Retinal pigment epithelial cell (primary cell): Measurements from ENCODE around the gene ANKLE1.
"Not testable (repeated sequence)": the region's sequence is repeated elsewhere in the genome, so short reads cannot be mapped to it uniquely, and the experiment has no call there.

Experiments
- DNase-seq: peaks from one replicate; pipeline ENCODE4 v3.0.0-alpha.2; 2010; ENCODE audit warnings: low read depth
- H3K4me3 ChIP-seq: 2 replicates; pipeline ENCODE4 v1.5.1; 2011; ENCODE audit warnings: mild to moderate bottlenecking, low read length, control low read depth, moderate library complexity
- CTCF ChIP-seq: conservative IDR thresholded peaks from 2 replicates; pipeline ENCODE4 v1.5.1; 2011; ENCODE audit warnings: low read depth, low read length, control low read depth, inconsistent platforms

The ANKLE1 gene

GRCh38 chr19:17286263-17286662 lies 4.6 kb downstream of the ANKLE1 start:
- DNase-seq = no peak
- TF ChIP-seq CTCF = no peak
- H3K4me3 ChIP-seq = no peak overlapping the region

DNA sequence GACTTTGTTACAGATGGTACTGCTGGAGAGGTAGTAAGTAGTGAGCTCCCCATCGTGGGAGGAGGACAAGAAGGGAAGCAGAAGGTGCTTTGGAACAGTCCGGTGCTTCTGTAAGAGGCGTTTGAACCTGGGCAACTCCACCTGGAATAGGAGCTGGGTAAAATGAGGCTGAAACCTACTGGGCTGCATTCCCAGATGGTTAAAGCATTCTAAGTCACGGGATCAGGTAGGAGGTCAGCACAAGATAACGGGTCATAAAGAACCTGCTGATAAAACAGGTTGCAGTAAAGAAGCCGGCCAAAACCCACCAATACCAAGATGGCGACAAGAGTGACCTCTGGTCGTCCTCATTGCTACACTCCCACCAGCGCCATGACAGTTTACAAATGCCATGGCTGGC lies 5.1 kb downstream of the ANKLE1 start:
- no peak for DNase-seq
- TF ChIP-seq CTCF = no peak
- no peak overlapping the region for H3K4me3 ChIP-seq

- H3K4me3 ChIP-seq = peak overlapping the region; percentile 14
- DNase-seq = no peak
- no peak for TF ChIP-seq CTCF
Observed at GRCh38 chr19:17289489-17289888, 7.8 kb downstream of the ANKLE1 start.

- no peak for DNase-seq
- peak; percentile 83 for TF ChIP-seq CTCF
- H3K4me3 ChIP-seq = peak overlapping the region; percentile 52
Observed at GRCh38 chr19:17292301-17293074, 10.8 kb downstream of the ANKLE1 start.

GRCh38 chr19:17293605-17294004 lies 11.9 kb downstream of the ANKLE1 start:
- no peak for TF ChIP-seq CTCF
- no peak overlapping the region for H3K4me3 ChIP-seq
- DNase-seq = no peak

GRCh38 chr19:17294051-17294891 lies 12.6 kb downstream of the ANKLE1 start:
- no peak for DNase-seq
- TF ChIP-seq CTCF = no peak
- H3K4me3 ChIP-seq = no peak overlapping the region

GRCh38 chr19:17295551-17295950 lies 13.8 kb downstream of the ANKLE1 start:
- not testable (repeated sequence) for DNase-seq, H3K4me3 ChIP-seq
